MG63 (cell line): ENCODE data around the gene EGFLAM. TPM values are rescaled to one million over a fixed set of nuclear protein-coding genes. Genes with fewer than 3 reads are reported as not detected.
A peak's percentile ranks its signal among the peaks of the same experiment; 100 is the strongest.

Experiments used
- DNase-seq: peaks from one replicate; pipeline ENCODE4 v3.0.0-alpha.2; 2020
- H3K27me3 ChIP-seq: fragments of 250-450 bp; sonication (Bioruptor Pico); 2 replicates; pipeline ENCODE4 v1.5.1; 2020; ENCODE audit warnings: mild to moderate bottlenecking, moderate library complexity
- H3K36me3 ChIP-seq: fragments of 250-450 bp; sonication (Bioruptor Pico); 2 replicates; pipeline ENCODE4 v1.5.1; 2020; ENCODE audit warnings: mild to moderate bottlenecking, moderate library complexity
- H3K4me3 ChIP-seq: fragments of 250-450 bp; sonication (Bioruptor Pico); 2 replicates; pipeline ENCODE4 v1.5.1; 2020; ENCODE audit warnings: mild to moderate bottlenecking, moderate library complexity
- H3K9me3 ChIP-seq: fragments of 250-450 bp; sonication (Bioruptor Pico); 2 replicates; pipeline ENCODE4 v1.5.1; 2020; ENCODE audit warnings: mild to moderate bottlenecking, moderate library complexity
- total RNA-seq: library from RNA; depleted of rRNA; stranded (reverse); fragments of >200 nt; shearing (Covaris generic); gene quantifications from 2 replicates; pipeline ENCODE4 v1.2.3, GENCODE V29; 2014; ENCODE audit warnings: low replicate concordance

EGFLAM gene
- total RNA-seq, 1 experiment from 2014 or later, result not detected

- no peak overlapping the region for H3K4me3 ChIP-seq
- no peaks in the 10 kb centered on the region for H3K9me3 ChIP-seq
- no peaks in the 10 kb centered on the region for H3K27me3 ChIP-seq
- H3K36me3 ChIP-seq, result no peaks in the 10 kb centered on the region
- DNase-seq, result no peak
These were observed 83.3 kb downstream of the EGFLAM start for GRCh38 chr5:38341641-38342040.

- no peak overlapping the region for H3K4me3 ChIP-seq
- no peaks in the 10 kb centered on the region for H3K27me3 ChIP-seq
- H3K36me3 ChIP-seq, result no peaks in the 10 kb centered on the region
- no peaks in the 10 kb centered on the region for H3K9me3 ChIP-seq
- no peak for DNase-seq
These were observed 83.9 kb downstream of the EGFLAM start for GRCh38 chr5:38342261-38342660.

GRCh38 chr5:38344891-38345290 lies 86.5 kb downstream of the EGFLAM start:
- Histone ChIP-seq H3K27me3 (no peaks in the 10 kb centered on the region), H3K9me3 (no peaks in the 10 kb centered on the region), H3K36me3 (no peaks in the 10 kb centered on the region), H3K4me3 (no peak overlapping the region)
- no peak for DNase-seq

DNA sequence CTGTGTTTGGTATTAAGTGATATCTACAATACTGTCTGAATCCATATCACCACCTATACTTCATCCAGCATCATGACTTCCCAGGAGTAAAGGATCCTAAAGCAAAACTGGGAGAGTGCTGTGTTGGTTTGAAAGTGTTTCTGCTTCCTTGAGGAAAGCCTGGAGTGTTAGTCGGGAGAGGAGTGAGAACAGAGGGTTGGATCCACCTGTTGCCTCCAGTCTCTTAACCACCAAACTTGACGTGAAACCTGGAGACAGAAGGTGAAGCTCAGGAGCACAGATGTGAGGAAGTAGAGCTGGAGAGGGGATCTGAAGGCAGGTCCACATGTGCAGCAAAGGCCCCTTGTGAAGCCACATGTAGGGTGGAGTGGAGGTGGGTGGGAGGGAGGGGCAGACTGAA lies 88.2 kb downstream of the EGFLAM start:
- no peaks in the 10 kb centered on the region for H3K27me3 ChIP-seq
- H3K36me3 ChIP-seq, result no peaks in the 10 kb centered on the region
- H3K9me3 ChIP-seq, result no peaks in the 10 kb centered on the region
- DNase-seq, result no peak
- no peak overlapping the region for H3K4me3 ChIP-seq

DNA sequence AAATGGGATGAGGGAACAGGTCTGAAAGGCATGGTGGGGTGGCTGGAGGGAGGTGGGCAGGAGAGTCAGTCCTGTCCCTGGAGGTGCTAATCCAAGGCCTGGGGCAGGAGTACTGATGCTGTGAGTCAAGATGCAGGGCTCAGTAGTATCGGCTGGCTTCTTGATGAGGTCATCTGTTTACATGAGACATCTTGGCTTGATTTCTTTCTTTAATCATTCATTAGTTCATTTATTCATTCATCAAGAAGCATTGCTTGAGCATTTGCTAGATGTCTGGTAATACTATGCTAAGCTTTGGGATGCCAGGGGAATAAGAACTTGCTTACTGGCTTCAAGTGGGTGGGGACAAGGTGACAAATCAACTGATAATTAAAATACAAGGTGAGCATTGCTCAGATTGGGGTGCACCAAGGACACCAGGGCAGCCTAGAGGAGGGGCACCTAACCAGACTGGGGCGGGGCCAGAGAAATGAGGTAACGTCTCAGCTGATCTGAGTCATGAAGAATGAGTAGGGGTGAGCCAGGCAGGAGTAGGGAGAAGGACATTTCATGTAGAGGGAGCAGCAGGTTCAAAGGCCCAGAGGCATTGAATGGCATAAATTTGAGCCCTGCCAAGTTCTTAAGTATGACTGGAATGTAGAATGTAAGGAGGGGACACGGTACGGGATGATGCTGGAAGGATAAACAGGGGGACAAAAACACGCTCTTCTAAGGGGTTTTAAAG lies 88.8 kb downstream of the EGFLAM start:
- no peaks in the 10 kb centered on the region for H3K27me3 ChIP-seq
- peak; percentile 35 for DNase-seq
- H3K9me3 ChIP-seq, result no peaks in the 10 kb centered on the region
- no peaks in the 10 kb centered on the region for H3K36me3 ChIP-seq
- no peak overlapping the region for H3K4me3 ChIP-seq

DNA sequence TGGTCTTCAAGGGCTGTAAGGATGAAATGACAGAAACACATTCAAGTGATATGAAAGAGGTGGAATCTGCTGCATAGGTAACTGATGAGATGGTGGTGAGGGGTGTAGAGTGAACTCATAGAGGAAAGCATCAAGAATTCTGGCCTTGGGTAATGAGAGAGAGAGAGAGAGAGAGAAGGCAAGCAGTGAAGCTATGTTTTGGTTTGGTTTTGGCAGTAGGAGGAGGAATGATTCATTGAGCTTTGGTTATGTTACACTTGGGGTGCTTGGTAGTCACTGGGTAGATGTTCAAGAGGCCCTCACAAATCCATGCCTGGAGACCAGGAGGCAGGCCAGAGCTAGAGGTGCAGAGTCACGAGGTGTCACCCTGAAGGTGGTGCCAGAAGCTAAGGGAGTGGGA lies 89.5 kb downstream of the EGFLAM start:
- H3K4me3 ChIP-seq, result no peak overlapping the region
- no peak for DNase-seq
- H3K27me3 ChIP-seq, result no peaks in the 10 kb centered on the region
- H3K36me3 ChIP-seq, result no peaks in the 10 kb centered on the region
- no peaks in the 10 kb centered on the region for H3K9me3 ChIP-seq

DNA sequence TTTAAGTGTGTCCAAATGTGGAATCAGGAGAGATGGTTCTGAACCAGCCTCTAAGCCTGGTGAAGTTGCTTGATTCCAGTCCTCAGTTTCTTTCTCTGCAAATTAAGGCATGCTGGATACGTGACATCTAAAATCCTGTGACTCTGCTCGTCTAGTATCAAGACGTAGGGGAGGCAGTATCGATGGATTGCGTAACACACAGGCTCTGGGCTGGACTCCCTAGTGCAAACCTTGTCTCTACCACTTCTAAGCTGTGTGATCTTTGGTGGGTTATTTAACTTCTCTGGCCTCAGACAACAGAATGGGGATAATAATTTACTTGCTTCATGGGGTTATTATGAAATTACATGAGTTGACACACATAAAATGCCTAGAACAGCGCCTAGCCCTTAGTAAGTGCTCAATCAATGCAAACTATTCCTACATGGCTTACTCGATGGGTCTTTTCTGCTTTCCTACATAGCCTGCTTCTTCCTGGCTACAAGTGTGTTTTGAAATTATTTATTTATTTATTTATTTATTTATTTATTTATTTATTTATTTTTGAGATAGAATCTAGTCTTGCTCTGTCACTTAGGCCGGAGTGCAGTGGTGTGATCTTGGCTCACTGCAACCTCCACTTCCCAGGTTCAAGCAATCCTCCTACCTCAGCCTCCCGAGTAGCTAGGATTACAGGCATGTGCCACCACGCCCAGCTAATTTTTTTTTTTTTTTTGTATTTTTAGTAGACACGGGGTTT lies 102.1 kb downstream of the EGFLAM start:
- H3K4me3 ChIP-seq, result no peak overlapping the region
- H3K36me3 ChIP-seq, result no peaks in the 10 kb centered on the region
- H3K9me3 ChIP-seq, result no peaks in the 10 kb centered on the region
- H3K27me3 ChIP-seq, result no peaks in the 10 kb centered on the region
- DNase-seq, result no peak

- Histone ChIP-seq H3K36me3 (no peaks in the 10 kb centered on the region), H3K9me3 (no peaks in the 10 kb centered on the region), H3K4me3 (no peak overlapping the region), H3K27me3 (no peaks in the 10 kb centered on the region)
- DNase-seq, result no peak
These were observed 104.4 kb downstream of the EGFLAM start for GRCh38 chr5:38362713-38363112.

GRCh38 chr5:38364825-38365224 lies 106.5 kb downstream of the EGFLAM start:
- DNase-seq, result no peak
- Histone ChIP-seq H3K27me3 (no peaks in the 10 kb centered on the region), H3K9me3 (no peaks in the 10 kb centered on the region), H3K36me3 (no peaks in the 10 kb centered on the region), H3K4me3 (no peak overlapping the region)

- H3K4me3 ChIP-seq, result no peak overlapping the region
- no peak for DNase-seq
- H3K9me3 ChIP-seq, result no peaks in the 10 kb centered on the region
- no peaks in the 10 kb centered on the region for H3K36me3 ChIP-seq
- H3K27me3 ChIP-seq, result no peaks in the 10 kb centered on the region
These were observed 109.1 kb downstream of the EGFLAM start for GRCh38 chr5:38367410-38367809.

DNA sequence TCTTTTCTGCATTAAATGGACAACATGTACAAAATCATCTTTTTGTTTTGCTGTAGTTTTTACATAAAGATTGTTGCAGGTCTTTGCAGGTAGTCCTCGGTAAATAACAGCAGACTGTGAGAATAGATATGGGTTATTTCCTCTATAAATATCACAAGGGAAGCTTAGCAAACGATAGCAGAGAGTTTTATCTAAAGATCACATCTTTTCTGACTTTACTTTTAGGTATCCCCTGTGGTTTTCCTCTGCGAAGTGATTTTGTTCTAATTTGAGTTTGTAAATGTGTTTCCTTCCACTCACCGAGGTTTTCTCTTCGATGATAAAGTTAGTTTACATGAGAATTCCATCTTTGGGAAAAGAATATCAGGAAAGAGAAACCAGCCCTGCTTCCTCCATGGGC lies 109.6 kb downstream of the EGFLAM start:
- H3K4me3 ChIP-seq, result no peak overlapping the region
- no peaks in the 10 kb centered on the region for H3K9me3 ChIP-seq
- no peaks in the 10 kb centered on the region for H3K36me3 ChIP-seq
- DNase-seq, result no peak
- H3K27me3 ChIP-seq, result no peaks in the 10 kb centered on the region

GRCh38 chr5:38369692-38370091 lies 111.3 kb downstream of the EGFLAM start:
- DNase-seq, result peak; percentile 10
- Histone ChIP-seq H3K36me3 (no peaks in the 10 kb centered on the region), H3K27me3 (no peaks in the 10 kb centered on the region), H3K4me3 (no peak overlapping the region), H3K9me3 (no peaks in the 10 kb centered on the region)

DNA sequence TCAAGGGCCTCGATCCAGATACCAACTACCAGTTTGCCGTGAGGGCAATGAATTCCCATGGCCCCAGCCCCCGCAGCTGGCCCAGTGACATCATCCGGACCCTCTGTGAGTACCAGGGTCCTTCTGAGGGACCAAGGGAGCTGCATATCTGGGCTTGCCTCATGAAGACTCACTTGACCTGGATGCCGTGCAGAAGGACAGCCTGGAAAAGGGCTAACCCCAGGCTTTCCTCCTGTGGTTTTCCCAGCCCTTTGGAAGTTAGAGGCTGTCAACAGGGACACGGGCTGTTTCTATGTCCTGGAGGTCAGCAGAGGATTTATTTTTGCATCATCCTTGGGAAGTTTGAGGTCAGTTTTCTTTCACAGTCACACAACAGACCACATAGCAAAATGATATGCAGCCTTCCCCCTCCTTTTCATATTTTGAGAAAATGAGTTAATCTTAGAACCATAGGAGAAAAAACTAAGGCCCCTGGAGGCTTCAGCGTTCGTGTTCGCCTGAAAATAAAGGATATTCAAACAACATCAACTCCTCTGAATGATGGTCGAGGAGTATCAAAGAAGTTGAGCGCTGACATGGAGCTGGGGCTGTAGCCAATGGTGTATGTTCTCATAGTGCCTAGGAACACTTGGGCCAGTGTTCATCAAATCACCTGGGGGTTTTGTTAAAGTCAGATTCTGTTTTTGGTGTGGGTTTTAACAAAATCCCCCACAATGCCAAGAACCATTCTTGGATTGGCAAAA lies 112.2 kb downstream of the EGFLAM start:
- DNase-seq, result no peak
- Histone ChIP-seq H3K36me3 (no peaks in the 10 kb centered on the region), H3K9me3 (no peaks in the 10 kb centered on the region), H3K4me3 (no peak overlapping the region), H3K27me3 (no peaks in the 10 kb centered on the region)

DNA sequence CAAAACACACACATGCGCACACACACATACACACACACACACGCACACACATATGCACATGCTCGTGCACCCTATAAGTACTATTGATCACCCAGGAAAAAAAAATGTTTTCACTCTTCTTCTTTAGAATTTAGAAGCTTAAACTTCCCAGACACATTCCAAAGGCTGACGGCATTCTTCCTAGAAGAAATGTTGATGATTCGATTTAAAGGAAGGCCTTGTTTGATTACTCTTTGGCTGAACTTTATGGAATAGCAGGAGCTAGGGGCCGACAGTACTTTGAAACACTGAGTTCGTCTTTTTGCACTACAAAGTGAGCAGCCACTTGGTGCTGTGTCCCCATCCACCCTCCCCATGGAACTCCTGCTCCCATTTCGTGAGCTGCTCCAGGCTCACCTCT lies 113.2 kb downstream of the EGFLAM start:
- no peaks in the 10 kb centered on the region for H3K27me3 ChIP-seq
- H3K4me3 ChIP-seq, result no peak overlapping the region
- no peak for DNase-seq
- no peaks in the 10 kb centered on the region for H3K9me3 ChIP-seq
- no peaks in the 10 kb centered on the region for H3K36me3 ChIP-seq

- H3K9me3 ChIP-seq, result no peaks in the 10 kb centered on the region
- no peak overlapping the region for H3K4me3 ChIP-seq
- no peaks in the 10 kb centered on the region for H3K27me3 ChIP-seq
- H3K36me3 ChIP-seq, result no peaks in the 10 kb centered on the region
- DNase-seq, result no peak
These were observed 115.4 kb downstream of the EGFLAM start for GRCh38 chr5:38373743-38374142.

GRCh38 chr5:38375423-38375822 lies 117.1 kb downstream of the EGFLAM start:
- no peaks in the 10 kb centered on the region for H3K27me3 ChIP-seq
- no peaks in the 10 kb centered on the region for H3K9me3 ChIP-seq
- H3K4me3 ChIP-seq, result no peak overlapping the region
- no peak for DNase-seq
- no peaks in the 10 kb centered on the region for H3K36me3 ChIP-seq

- Histone ChIP-seq H3K36me3 (no peaks in the 10 kb centered on the region), H3K9me3 (no peaks in the 10 kb centered on the region), H3K4me3 (no peak overlapping the region), H3K27me3 (no peaks in the 10 kb centered on the region)
- DNase-seq, result no peak
These were observed 118.0 kb downstream of the EGFLAM start for GRCh38 chr5:38376404-38376803.
